ENCODE data around the gene ST7. TPM values are rescaled to one million over a fixed set of nuclear protein-coding genes. Genes with fewer than 3 reads are reported as not detected.

ST7 gene
- total and polyA plus RNA-seq, 2 experiments from 2014 or later: 9.9 to 18.3 TPM

- no peak for TF ChIP-seq STAT1 (IDR thresholded peaks at IDR 0.05; ENCODE audit: unreplicated experiment)
- no peak for TF ChIP-seq REST (IDR thresholded peaks at IDR 0.05; ENCODE audit: unreplicated experiment)
- TF ChIP-seq, protein P1, sequence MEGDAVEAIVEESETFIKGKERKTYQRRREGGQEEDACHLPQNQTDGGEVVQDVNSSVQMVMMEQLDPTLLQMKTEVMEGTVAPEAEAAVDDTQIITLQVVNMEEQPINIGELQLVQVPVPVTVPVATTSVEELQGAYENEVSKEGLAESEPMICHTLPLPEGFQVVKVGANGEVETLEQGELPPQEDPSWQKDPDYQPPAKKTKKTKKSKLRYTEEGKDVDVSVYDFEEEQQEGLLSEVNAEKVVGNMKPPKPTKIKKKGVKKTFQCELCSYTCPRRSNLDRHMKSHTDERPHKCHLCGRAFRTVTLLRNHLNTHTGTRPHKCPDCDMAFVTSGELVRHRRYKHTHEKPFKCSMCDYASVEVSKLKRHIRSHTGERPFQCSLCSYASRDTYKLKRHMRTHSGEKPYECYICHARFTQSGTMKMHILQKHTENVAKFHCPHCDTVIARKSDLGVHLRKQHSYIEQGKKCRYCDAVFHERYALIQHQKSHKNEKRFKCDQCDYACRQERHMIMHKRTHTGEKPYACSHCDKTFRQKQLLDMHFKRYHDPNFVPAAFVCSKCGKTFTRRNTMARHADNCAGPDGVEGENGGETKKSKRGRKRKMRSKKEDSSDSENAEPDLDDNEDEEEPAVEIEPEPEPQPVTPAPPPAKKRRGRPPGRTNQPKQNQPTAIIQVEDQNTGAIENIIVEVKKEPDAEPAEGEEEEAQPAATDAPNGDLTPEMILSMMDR (conservative IDR thresholded peaks at IDR 0.05; ENCODE audit: low read depth in 2 of 2): no peak
- TF ChIP-seq ZNF114 (CRISPR knock-in tag; IDR thresholded peaks at IDR 0.05): no peak
- no peak for TF ChIP-seq EZH2 (IDR thresholded peaks at IDR 0.05; ENCODE audit: low read depth, unreplicated experiment)
Measured at GRCh38 chr7:117110480-117111315, 157.4 kb downstream of the ST7 start (continued).

DNA sequence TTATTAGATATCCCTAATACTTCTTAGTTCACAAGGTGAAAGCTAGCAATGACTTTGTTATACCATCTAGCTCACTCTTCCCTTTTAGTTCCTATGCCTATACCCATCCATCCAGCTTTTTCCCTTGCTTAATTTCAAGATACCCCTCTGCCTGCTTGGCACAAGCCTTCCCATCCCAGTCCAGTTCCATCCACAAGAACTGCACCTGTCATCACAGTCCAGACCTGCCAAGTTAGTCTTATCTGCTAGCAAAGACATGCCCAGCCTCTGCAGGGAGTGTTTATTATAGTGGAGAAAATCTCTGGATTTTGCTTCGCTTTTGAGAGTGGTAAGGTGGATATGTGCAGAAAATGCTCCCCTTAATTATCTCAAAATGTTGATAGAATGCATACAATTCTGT, 158.2 kb downstream of the ST7 start:
- ATAC-seq: no peak
- H3K9me2 ChIP-seq (ENCODE audit: insufficient read depth): no peaks in the 10 kb centered on the region
- no peaks in the 10 kb centered on the region for H3F3A ChIP-seq (replicated peaks; ENCODE audit: low read depth)
- peaks cover 7% of the 10 kb centered on the region; the same call in 1 of the 2 replicates for H3K36me3 ChIP-seq (ENCODE audit: insufficient read depth)
- H3K4me1 ChIP-seq (ENCODE audit: insufficient read depth): peaks cover 14% of the 10 kb centered on the region
- peaks cover 14% of the 10 kb centered on the region; the same call in 2 of the 3 replicates for H3K36me3 Mint-ChIP-seq (ENCODE audit: low read depth)
- no peak overlapping the region for H3K27ac ChIP-seq (ENCODE audit: low read depth)
- H2AFZ ChIP-seq: no peak overlapping the region
- H3K27ac Mint-ChIP-seq: no peak overlapping the region
- no peak for DNase-seq (ENCODE audit: low spot score)
- no peaks in the 10 kb centered on the region for H3K27me3 ChIP-seq (ENCODE audit: insufficient read depth)
- H3K79me2 ChIP-seq (replicated peaks; ENCODE audit: insufficient read depth): no peaks in the 10 kb centered on the region
- no peaks in the 10 kb centered on the region for H4K20me1 ChIP-seq (replicated peaks; ENCODE audit: insufficient read depth)
- H3K27me3 Mint-ChIP-seq (ENCODE audit: insufficient read depth, low read depth, poor library complexity): peaks cover 6% of the 10 kb centered on the region
- H3K9me3 Mint-ChIP-seq: peaks cover 12% of the 10 kb centered on the region; the same call in 2 of the 3 replicates
- no peak overlapping the region for H3K4me3 Mint-ChIP-seq
- TF ChIP-seq NANOG (IDR thresholded peaks at IDR 0.05; ENCODE audit: borderline replicate concordance) (no peak), REST (IDR thresholded peaks at IDR 0.05; ENCODE audit: unreplicated experiment) (no peak), ZNF114 (CRISPR knock-in tag; IDR thresholded peaks at IDR 0.05) (no peak), ETS1 (IDR thresholded peaks at IDR 0.05) (no peak), ZNF331 (CRISPR knock-in tag; IDR thresholded peaks at IDR 0.05; ENCODE audit: low read depth) (no peak), STAT1 (IDR thresholded peaks at IDR 0.05; ENCODE audit: unreplicated experiment) (no peak)
- peaks cover 31% of the 10 kb centered on the region for H3K4me1 Mint-ChIP-seq
- H3K4me2 ChIP-seq: no peak overlapping the region
- no peak overlapping the region for H3K4me3 ChIP-seq
